HepG2 (cell line): Measurements from ENCODE around the gene RUSC1. TPM values are rescaled to one million over a fixed set of nuclear protein-coding genes. Genes with fewer than 3 reads are reported as not detected.

Experiments used
- ATF6 ChIP-seq: sonication (generic); formaldehyde crosslinking; conservative IDR thresholded peaks from 2 replicates; pipeline ENCODE4 v1.4.0; 2020; ENCODE audit warnings: missing genetic modification reagents
- BRF2 ChIP-seq: sonication (generic); formaldehyde crosslinking; IDR thresholded peaks from 2 replicates; pipeline ENCODE4 v1.8.1; 2022; ENCODE audit warnings: mild to moderate bottlenecking, missing genetic modification reagents
- CREB1 ChIP-seq, 2 experiments: fragments of 450-650 bp in 1 of 2; IDR thresholded peaks; 2 replicates each; pipeline ENCODE4 v1.6.1; 2016 to 2017; ENCODE audit warnings: control low read depth in 1 of 2, mild to moderate bottlenecking in 1 of 2, missing compliant biosample characterization in 1 of 2, missing genetic modification characterization in 1 of 2
- HCFC1 ChIP-seq: fragments of 150-350 bp; IDR thresholded peaks from 2 replicates; pipeline ENCODE4 v1.6.1; 2014; ENCODE audit warnings: low read depth, low read length
- IKZF1 ChIP-seq: fragments of 450-650 bp; IDR thresholded peaks from 2 replicates; pipeline ENCODE4 v1.7.1; 2016
- KDM1A ChIP-seq: IDR thresholded peaks from 2 replicates; pipeline ENCODE4 v1.6.1; 2016; ENCODE audit warnings: missing compliant biosample characterization
- RELA ChIP-seq: sonication (generic); formaldehyde crosslinking; IDR thresholded peaks from 2 replicates; pipeline ENCODE4 v1.4.0; 2020; ENCODE audit warnings: missing genetic modification reagents
- REPIN1 ChIP-seq: sonication (generic); formaldehyde crosslinking; IDR thresholded peaks from 2 replicates; pipeline ENCODE4 v1.8.0; 2022; ENCODE audit warnings: missing genetic modification reagents, low read depth, mild to moderate bottlenecking, borderline replicate concordance
- RFXANK ChIP-seq: IDR thresholded peaks from 2 replicates; pipeline ENCODE4 v1.6.1; 2016
- SIN3B ChIP-seq: fragments of 150-350 bp; IDR thresholded peaks from 2 replicates; pipeline ENCODE4 v1.6.1; 2014; ENCODE audit warnings: low read length
- SMARCC2 ChIP-seq: fragments of 450-650 bp; IDR thresholded peaks from 2 replicates; pipeline ENCODE4 v1.6.1; 2017; ENCODE audit warnings: antibody characterized with exemption, mild to moderate bottlenecking
- SMYD3 ChIP-seq: sonication (generic); formaldehyde crosslinking; IDR thresholded peaks from 2 replicates; pipeline ENCODE4 v1.8.1; 2023; ENCODE audit warnings: mild to moderate bottlenecking, missing genetic modification reagents
- SNAPC4 ChIP-seq: sonication (generic); formaldehyde crosslinking; IDR thresholded peaks from 2 replicates; pipeline ENCODE4 v1.4.0; 2020; ENCODE audit warnings: mild to moderate bottlenecking, missing genetic modification reagents
- SRF ChIP-seq: IDR thresholded peaks from 2 replicates; pipeline ENCODE4 v1.6.1; 2011; ENCODE audit warnings: mild to moderate bottlenecking, low read depth, low read length, moderate library complexity
- SRSF1 ChIP-seq: fragments of 200-400 bp; formaldehyde crosslinking; optimal IDR thresholded peaks from 2 replicates; pipeline ENCODE3; 2017; ENCODE audit warnings: mild to moderate bottlenecking, low read depth, low read length, moderate library complexity
- TBX2 ChIP-seq: sonication (generic); formaldehyde crosslinking; IDR thresholded peaks from 2 replicates; pipeline ENCODE4 v1.5.0; 2020; ENCODE audit warnings: missing genetic modification reagents, mild to moderate bottlenecking, borderline replicate concordance
- ZBTB42 ChIP-seq: sonication (generic); formaldehyde crosslinking; IDR thresholded peaks from 2 replicates; pipeline ENCODE4 v1.5.0; 2020; ENCODE audit warnings: mild to moderate bottlenecking, missing genetic modification reagents
- ZFP36L2 ChIP-seq: sonication (generic); formaldehyde crosslinking; IDR thresholded peaks from 2 replicates; pipeline ENCODE4 v1.4.0; 2020; ENCODE audit warnings: missing genetic modification reagents
- ZNF382 ChIP-seq: sonication (generic); formaldehyde crosslinking; IDR thresholded peaks from 2 replicates; pipeline ENCODE4 v1.5.0; 2020; ENCODE audit warnings: missing genetic modification reagents, mild to moderate bottlenecking, borderline replicate concordance
- ZNF430 ChIP-seq: sonication (generic); formaldehyde crosslinking; IDR thresholded peaks from 2 replicates; pipeline ENCODE4 v1.9.0; 2021; ENCODE audit warnings: mild to moderate bottlenecking, missing genetic modification reagents
- ZNF816 ChIP-seq: sonication (generic); formaldehyde crosslinking; IDR thresholded peaks from 2 replicates; pipeline ENCODE4 v1.8.0; 2022; ENCODE audit warnings: missing genetic modification reagents, mild to moderate bottlenecking, borderline replicate concordance
- polyA plus RNA-seq, 8 experiments: library from polyadenylated mRNA; depleted of rRNA in 3 of 8; stranded (reverse) in 7 of 8; unstranded in 1 of 8; fragments of >200 nt; fragmentation: Illumina TruSeq in 4 of 8; extraction: Trizol in 4 of 8; gene quantifications; 2 replicates each; pipeline versions ENCODE4 v1.2.1 to v1.2.3, GENCODE V29; 2011 to 2016; ENCODE audit warnings: low read depth in 4 of 8, missing spikeins in 1 of 8, mixed read lengths in 1 of 8; ENCODE audit not compliant: insufficient read depth in 1 of 8
- total RNA-seq, 5 experiments: library from RNA; depleted of rRNA; stranded (reverse); fragments of >200 nt; fragmentation: Illumina TruSeq; extraction: Trizol; gene quantifications; 2 replicates each; pipeline ENCODE4 v1.2.3, GENCODE V29; 2016; ENCODE audit warnings: low read depth in 1 of 5

The RUSC1 gene
- total and polyA plus RNA-seq, 2 of the 13 experiments (the other 11 are each of a cell fraction or from before 2014, with no cell fraction given), result 18.7 to 20.4 TPM

GRCh38 chr1:155277070-155277901 lies 43.4 kb upstream of the RUSC1 start, which contains the start of gene HCN3 (continued):
- TF ChIP-seq ATF6 (CRISPR knock-in tag), result no peak
- TF ChIP-seq KDM1A (CRISPR knock-in tag), result no peak
- no peak for TF ChIP-seq SRSF1
- TF ChIP-seq REPIN1, result peak; percentile 61
- TF ChIP-seq SIN3B, result peak; percentile 78; the same call in 1 of the 2 replicates
- TF ChIP-seq RELA (CRISPR knock-in tag), result 0 out of 2 replicates have a peak, but pooled peaks have one; percentile 61
- TF ChIP-seq ZFP36L2 (CRISPR knock-in tag), result no peak
- no peak for TF ChIP-seq SRF
- no peak for TF ChIP-seq SMARCC2
- no peak for TF ChIP-seq RFXANK (CRISPR knock-in tag)
- TF ChIP-seq TBX2 (CRISPR knock-in tag), result peak; percentile 58; the same call in 1 of the 2 replicates
- no peak for TF ChIP-seq SNAPC4 (CRISPR knock-in tag)
- TF ChIP-seq SMYD3 (CRISPR knock-in tag), result no peak
- no peak for TF ChIP-seq ZNF382 (CRISPR knock-in tag)
- no peak for TF ChIP-seq ZNF430
- no peak for TF ChIP-seq CREB1 (IDR thresholded peaks at IDR 0.05)
- no peak for TF ChIP-seq CREB1 (CRISPR knock-in tag; IDR thresholded peaks at IDR 0.05)
- TF ChIP-seq BRF2 (CRISPR knock-in tag), result peak; percentile 62; the same call in 1 of the 2 replicates
- TF ChIP-seq ZBTB42, result no peak
- no peak for TF ChIP-seq IKZF1
- no peak; the same call in 1 of the 2 replicates for TF ChIP-seq HCFC1
- TF ChIP-seq ZNF816 (CRISPR knock-in tag), result peak; percentile 36; the same call in 1 of the 2 replicates
